Central memory CD8-positive, alpha-beta T cell (primary cell): ENCODE results near the gene ZEB1.

ENCODE experiments used
- ATAC-seq: fragments of 150-1000 bp; cut with Tn5 transposase; replicated peaks from 2 replicates; pipeline ENCODE4 v1.10.0; 2022; ENCODE audit warnings: mild to moderate bottlenecking, moderate FRiP score, moderate number of reproducible peaks; ENCODE audit not compliant: poor library complexity, severe bottlenecking; ENCODE audit errors: extremely low read depth
- DNase-seq, 2 donors: peaks; one replicate each; pipeline ENCODE4 v3.0.0; 2021; ENCODE audit warnings: low spot score in 2 of 2
- H3K27ac Mint-ChIP-seq: one replicate; pipeline ENCODE4 v1.8.0; 2022; ENCODE audit warnings: low read depth, mild to moderate bottlenecking, moderate library complexity, mixed read lengths
- H3K27me3 Mint-ChIP-seq: one replicate; pipeline ENCODE4 v1.8.0; 2022; ENCODE audit warnings: mixed read lengths
- H3K36me3 Mint-ChIP-seq: one replicate; pipeline ENCODE4 v1.8.0; 2022; ENCODE audit warnings: mild to moderate bottlenecking, moderate library complexity, mixed read lengths; ENCODE audit not compliant: insufficient read depth
- H3K4me1 Mint-ChIP-seq: one replicate; pipeline ENCODE4 v1.8.0; 2022; ENCODE audit warnings: mixed read lengths
- H3K4me3 Mint-ChIP-seq: one replicate; pipeline ENCODE4 v1.8.0; 2022; ENCODE audit warnings: mild to moderate bottlenecking, moderate library complexity, mixed read lengths
- H3K9me3 Mint-ChIP-seq: one replicate; pipeline ENCODE4 v1.8.0; 2022; ENCODE audit warnings: mixed read lengths

ZEB1 gene

DNA sequence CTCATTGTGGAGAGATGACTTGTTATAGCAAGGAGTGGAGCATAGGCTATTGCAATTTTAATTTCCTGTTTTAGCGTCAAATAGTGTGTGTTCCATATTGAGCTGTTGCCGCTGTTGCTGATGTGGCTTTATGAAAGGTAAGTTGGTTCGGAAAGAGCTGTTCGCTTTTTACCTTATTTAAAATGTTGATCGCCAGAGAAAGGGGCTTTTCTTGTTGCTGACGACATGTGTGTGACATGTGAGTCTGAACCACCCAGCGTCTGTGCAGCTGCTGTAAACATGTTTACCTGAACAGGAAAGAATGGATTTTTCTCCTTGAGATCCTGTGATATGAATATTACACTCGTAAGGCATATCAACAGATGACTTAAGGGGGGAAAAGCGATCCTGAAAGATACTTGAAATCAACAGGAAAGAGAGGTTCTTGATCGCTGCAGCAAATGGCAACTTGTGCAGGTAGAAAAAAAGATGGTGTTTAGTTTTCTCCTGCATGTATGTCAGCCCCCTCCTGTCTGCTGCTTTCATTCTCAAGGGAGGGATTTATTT lies 2.5 kb downstream of the ZEB1 start:
- H3K27me3 Mint-ChIP-seq: no peaks in the 10 kb centered on the region

DNA sequence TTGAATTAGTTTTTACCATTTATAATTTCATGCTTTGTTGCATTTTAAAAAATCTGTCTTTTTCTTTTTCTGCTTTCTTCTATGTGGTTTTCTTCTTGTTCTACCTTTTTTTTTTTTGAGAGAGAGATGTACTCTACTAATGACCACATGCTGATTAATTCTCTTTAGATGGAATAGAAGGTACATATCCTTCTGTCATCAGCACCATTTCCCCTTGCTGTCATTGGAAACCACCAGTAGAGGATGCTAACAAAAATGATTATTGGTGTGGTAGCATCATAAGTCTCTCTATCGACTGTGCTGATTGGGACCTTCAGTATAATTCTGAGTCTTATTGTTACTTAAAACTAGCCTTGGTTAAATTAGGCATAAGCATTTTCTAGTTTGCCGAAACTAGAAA lies 3.6 kb downstream of the ZEB1 start:
- peak overlapping the region; percentile 37 for H3K4me3 Mint-ChIP-seq
- H3K27ac Mint-ChIP-seq: no peak overlapping the region
- no peaks in the 10 kb centered on the region for H3K27me3 Mint-ChIP-seq
- DNase-seq: no peak
- peaks cover 36% of the 10 kb centered on the region for H3K4me1 Mint-ChIP-seq
- H3K9me3 Mint-ChIP-seq: no peaks in the 10 kb centered on the region
- ATAC-seq: no peak
- H3K36me3 Mint-ChIP-seq: peaks cover 28% of the 10 kb centered on the region

More for the DNA sequence above, 2.5 kb downstream of the ZEB1 start:
- ATAC-seq (peak; percentile 2), DNase-seq (peak in 1 of 2 donors; percentile 10)
- Mint-ChIP-seq H3K4me3 (peak overlapping the region; percentile 89), H3K4me1 (peaks cover 33% of the 10 kb centered on the region), H3K9me3 (no peaks in the 10 kb centered on the region), H3K27ac (peak overlapping the region; percentile 88), H3K36me3 (peaks cover 31% of the 10 kb centered on the region)

DNA sequence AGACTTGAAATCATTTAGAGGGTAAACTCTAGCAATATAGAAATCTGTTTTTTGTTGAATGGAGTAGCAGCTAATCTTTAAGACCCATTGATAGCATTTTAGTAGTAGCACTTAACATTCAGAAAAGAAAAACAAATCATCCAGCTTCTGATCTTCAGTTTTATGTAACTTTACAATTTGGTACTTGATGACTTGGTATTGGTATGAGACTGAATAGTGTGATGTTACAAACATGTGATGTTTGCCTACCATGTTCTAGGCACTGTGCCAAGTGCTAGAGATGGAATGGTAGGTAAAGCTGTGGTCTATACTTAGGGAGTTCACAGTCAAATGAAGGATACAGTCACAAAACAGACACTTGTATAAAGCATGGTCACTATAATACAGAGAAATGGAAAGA lies 21.3 kb downstream of the ZEB1 start:
- DNase-seq (no peak), ATAC-seq (no peak)
- H3K9me3 Mint-ChIP-seq: no peaks in the 10 kb centered on the region
- H3K36me3 Mint-ChIP-seq: peaks cover 2% of the 10 kb centered on the region
- no peak overlapping the region for H3K4me3 Mint-ChIP-seq
- peaks cover 18% of the 10 kb centered on the region for H3K4me1 Mint-ChIP-seq
- no peaks in the 10 kb centered on the region for H3K27me3 Mint-ChIP-seq
- no peak overlapping the region for H3K27ac Mint-ChIP-seq

DNA sequence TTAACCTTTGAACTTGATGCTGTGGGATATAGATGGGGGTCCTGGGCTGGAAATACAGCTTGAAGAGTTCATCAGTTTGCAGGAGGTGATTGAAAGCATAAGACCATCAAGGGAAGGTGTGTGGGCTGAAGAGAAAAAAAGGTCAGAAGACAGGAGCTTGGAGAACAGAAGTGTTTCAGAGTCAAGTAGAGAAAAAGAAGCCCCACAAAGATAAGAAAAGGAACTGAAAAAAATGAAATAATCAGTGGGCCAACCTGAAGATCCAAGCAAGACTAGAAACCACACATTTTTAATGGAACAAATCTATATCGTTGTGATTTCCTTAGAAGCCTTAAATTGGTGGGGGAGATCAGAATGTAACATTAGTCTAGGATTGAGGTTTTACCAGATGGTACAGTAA lies 22.5 kb downstream of the ZEB1 start:
- ATAC-seq (no peak), DNase-seq (no peak)
- H3K27ac Mint-ChIP-seq: no peak overlapping the region
- H3K9me3 Mint-ChIP-seq: no peaks in the 10 kb centered on the region
- peaks cover 12% of the 10 kb centered on the region for H3K4me1 Mint-ChIP-seq
- H3K27me3 Mint-ChIP-seq: no peaks in the 10 kb centered on the region
- H3K4me3 Mint-ChIP-seq: no peak overlapping the region
- peaks cover 2% of the 10 kb centered on the region for H3K36me3 Mint-ChIP-seq

DNA sequence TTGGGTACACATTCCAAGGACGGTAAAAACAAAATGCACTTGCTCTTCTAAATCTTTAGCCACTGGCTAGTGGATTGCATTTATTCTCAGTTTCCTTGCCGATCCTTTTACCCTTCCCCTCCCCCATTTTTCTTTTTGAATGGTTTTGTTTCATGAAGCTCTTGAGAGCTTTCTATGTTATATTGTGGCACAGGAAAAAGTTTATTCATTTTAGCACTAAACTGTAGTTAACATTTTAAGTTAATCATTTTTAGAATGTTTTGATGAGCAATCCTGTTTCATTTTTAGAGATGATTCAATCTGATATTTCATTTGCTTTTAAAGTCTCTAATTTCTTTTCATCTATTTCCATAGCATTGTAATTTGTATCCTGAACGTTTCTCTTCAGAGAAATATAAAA lies 24.0 kb downstream of the ZEB1 start:
- no peaks in the 10 kb centered on the region for H3K27me3 Mint-ChIP-seq
- ATAC-seq: no peak
- no peak overlapping the region for H3K27ac Mint-ChIP-seq
- peaks cover 24% of the 10 kb centered on the region for H3K4me1 Mint-ChIP-seq
- no peak overlapping the region for H3K4me3 Mint-ChIP-seq
- H3K36me3 Mint-ChIP-seq: peaks cover 2% of the 10 kb centered on the region
- no peaks in the 10 kb centered on the region for H3K9me3 Mint-ChIP-seq
- DNase-seq: no peak

DNA sequence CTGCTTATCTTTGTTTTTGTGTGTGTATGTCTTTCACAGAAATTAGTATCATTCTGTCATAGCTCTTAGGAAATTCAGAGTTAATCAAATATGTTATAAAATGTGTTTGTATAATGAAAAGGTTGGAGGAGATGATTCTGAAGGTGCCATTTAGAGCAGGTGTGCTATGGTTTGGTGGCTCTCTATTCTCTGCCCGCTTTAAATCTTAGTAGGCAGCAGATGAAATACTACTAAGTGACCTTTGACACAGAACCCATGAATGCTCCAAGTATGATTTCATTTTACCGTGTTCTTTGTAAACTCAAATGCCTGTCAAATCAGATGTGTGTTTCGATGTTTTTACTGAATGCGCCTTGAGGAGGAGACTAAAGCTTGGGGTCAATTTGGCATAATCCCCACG lies 24.5 kb downstream of the ZEB1 start:
- Mint-ChIP-seq H3K4me3 (no peak overlapping the region), H3K27ac (no peak overlapping the region), H3K4me1 (peaks cover 28% of the 10 kb centered on the region), H3K27me3 (no peaks in the 10 kb centered on the region), H3K36me3 (no peaks in the 10 kb centered on the region), H3K9me3 (no peaks in the 10 kb centered on the region)
- ATAC-seq (no peak), DNase-seq (no peak)

DNA sequence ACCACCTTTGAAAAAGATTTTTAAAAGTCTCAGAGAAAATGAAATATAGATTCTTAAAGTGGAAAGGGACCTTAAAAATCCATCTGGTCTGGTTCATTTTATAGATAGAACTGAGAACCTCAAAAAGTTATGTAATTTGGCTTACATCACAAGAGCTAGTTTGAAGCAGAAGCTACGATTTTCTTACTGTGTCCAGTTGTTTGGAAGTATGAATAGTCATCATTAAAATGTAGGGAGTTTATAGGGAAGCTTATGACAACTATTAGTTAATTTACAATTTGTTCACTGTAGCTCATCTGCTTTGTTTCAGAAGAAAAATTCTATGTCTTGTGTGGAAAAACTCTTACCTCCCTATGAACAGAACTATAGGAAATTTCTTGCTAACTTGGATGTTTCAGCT lies 26.9 kb downstream of the ZEB1 start:
- Mint-ChIP-seq H3K4me3 (no peak overlapping the region), H3K4me1 (peaks cover 39% of the 10 kb centered on the region), H3K27ac (no peak overlapping the region), H3K9me3 (no peaks in the 10 kb centered on the region), H3K36me3 (no peaks in the 10 kb centered on the region), H3K27me3 (no peaks in the 10 kb centered on the region)
- no peak for DNase-seq
- ATAC-seq: no peak

DNA sequence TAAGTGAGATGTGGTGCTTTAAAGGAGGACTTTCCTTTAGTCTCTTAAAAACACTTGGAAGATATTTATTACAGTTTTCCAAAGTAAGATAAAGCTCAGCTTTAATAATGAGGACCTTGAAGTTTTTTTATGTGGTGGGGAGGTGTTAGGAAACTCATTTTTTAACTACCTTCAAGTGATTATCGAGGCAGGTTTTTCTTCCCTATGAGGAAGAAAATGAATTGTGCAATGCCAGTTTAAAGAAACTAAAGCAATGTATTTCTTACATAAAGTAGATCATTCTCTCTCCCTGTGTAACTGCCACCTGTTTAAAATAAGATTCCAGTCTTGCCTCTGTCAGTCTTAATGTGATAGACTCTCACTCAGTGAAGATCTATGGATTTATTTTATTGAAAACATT lies 27.9 kb downstream of the ZEB1 start:
- no peak overlapping the region for H3K27ac Mint-ChIP-seq
- no peaks in the 10 kb centered on the region for H3K36me3 Mint-ChIP-seq
- H3K4me3 Mint-ChIP-seq: no peak overlapping the region
- no peak for ATAC-seq
- H3K27me3 Mint-ChIP-seq: no peaks in the 10 kb centered on the region
- DNase-seq: no peak
- peaks cover 39% of the 10 kb centered on the region for H3K4me1 Mint-ChIP-seq
- no peaks in the 10 kb centered on the region for H3K9me3 Mint-ChIP-seq

DNA sequence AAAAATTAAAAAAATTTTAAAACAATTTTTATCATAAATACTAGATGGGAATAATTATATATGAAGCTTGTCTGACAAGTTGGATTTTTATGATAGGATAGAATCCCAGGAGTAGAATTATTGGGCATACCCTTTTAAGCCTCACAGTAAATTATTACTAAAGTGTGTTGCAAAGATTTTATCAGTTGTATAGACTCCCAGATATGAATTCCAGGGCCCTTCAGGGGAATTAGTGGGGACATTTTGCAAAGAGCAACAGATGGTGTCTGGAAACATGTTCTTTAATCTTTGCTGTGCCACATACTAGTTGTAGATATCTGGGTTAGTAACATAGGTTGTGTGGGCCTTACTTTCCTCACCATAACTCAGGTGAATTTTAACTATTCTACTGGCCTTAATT lies 28.7 kb downstream of the ZEB1 start:
- no peaks in the 10 kb centered on the region for H3K9me3 Mint-ChIP-seq
- DNase-seq: no peak
- no peaks in the 10 kb centered on the region for H3K27me3 Mint-ChIP-seq
- no peak for ATAC-seq
- peaks cover 46% of the 10 kb centered on the region for H3K4me1 Mint-ChIP-seq
- H3K27ac Mint-ChIP-seq: no peak overlapping the region
- H3K4me3 Mint-ChIP-seq: peak overlapping the region; percentile 58
- H3K36me3 Mint-ChIP-seq: peaks cover 2% of the 10 kb centered on the region

DNA sequence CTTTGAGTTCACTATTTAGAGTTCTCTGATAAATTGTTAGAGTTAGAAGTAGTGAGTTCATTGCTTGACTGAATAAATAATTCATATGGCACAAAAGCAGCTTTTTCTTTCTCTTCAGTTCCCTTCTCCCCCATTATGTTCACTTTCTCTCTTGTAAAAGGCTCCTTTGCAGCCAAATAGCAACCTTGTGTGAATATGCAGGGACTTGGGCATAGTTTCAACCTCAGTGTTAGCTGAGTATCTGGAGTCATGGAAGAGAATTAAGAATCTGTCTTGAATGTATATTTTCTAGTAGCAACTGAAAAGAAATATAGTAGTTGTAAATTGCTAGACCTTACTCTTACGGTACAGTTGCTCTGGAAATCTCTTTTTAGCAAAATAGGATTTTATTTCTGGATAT lies 31.9 kb downstream of the ZEB1 start:
- Mint-ChIP-seq H3K9me3 (no peaks in the 10 kb centered on the region), H3K27me3 (no peaks in the 10 kb centered on the region), H3K4me1 (peaks cover 47% of the 10 kb centered on the region), H3K27ac (no peak overlapping the region), H3K36me3 (peaks cover 4% of the 10 kb centered on the region), H3K4me3 (no peak overlapping the region)
- DNase-seq (no peak), ATAC-seq (no peak)

DNA sequence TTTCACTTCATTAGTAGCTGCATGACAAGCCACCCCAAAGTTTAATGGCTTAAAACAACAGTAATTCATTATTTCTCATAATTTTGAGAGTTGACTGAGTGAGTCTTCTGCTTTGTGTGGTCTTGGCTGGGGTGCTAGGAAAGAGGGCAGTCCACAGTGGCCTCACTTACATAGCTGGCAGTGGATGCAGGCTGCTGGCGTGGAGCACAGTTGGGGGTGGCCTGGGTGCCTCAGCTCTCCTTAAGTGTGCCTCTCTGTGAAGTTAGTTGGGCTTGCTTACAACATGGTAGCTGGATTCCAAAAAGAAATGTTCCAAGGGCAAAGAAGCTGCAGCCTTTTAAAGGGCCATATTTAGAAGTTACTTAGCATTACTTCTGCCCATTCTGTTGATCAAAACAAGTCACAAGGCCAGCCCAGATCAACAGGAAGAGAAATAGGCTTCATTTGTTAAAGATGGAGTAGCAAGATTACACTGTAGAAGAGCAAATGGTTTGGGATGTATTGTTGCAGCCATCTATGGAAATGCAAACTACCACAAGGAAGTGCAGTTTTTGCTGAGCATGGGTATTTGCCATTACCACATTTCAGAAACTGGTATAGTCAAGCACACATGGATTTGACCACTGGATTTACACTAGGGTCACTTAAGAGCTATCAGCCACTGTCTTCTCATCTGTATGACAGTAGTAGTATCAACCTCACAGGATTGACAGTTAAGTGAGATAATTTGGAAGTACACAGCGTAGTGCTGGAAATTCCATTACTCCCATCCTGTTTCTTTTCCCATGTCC lies 33.6 kb downstream of the ZEB1 start:
- H3K9me3 Mint-ChIP-seq: no peaks in the 10 kb centered on the region

DNA sequence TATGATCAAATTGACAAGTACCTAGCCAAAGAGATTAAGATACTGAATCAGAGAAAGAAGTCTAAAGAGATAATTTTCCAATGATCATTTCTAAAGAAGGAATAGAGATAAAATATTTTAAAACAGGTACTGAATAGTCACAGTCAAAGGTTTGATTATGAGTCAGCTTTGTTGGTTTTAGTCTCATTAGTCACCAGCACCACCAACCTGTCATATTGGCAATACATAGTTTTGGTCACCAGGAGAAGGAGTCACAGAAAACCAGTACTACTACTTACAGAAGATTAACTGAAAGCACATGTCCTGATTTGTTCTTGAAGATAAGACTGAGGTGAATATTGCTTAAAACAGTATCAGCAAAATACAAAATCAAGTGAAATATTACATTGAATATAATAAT lies 34.6 kb downstream of the ZEB1 start:
- no peak overlapping the region for H3K4me3 Mint-ChIP-seq
- peaks cover 34% of the 10 kb centered on the region for H3K4me1 Mint-ChIP-seq
- peak; percentile 70 for ATAC-seq
- H3K9me3 Mint-ChIP-seq: no peaks in the 10 kb centered on the region
- no peaks in the 10 kb centered on the region for H3K27me3 Mint-ChIP-seq
- DNase-seq: no peak
- peaks cover 4% of the 10 kb centered on the region for H3K36me3 Mint-ChIP-seq
- H3K27ac Mint-ChIP-seq: peak overlapping the region; percentile 47

More for the DNA sequence above, 33.6 kb downstream of the ZEB1 start:
- Mint-ChIP-seq H3K27me3 (no peaks in the 10 kb centered on the region), H3K4me1 (peaks cover 43% of the 10 kb centered on the region), H3K4me3 (no peak overlapping the region), H3K27ac (no peak overlapping the region), H3K36me3 (peaks cover 4% of the 10 kb centered on the region)
- no peak for ATAC-seq
- no peak for DNase-seq

DNA sequence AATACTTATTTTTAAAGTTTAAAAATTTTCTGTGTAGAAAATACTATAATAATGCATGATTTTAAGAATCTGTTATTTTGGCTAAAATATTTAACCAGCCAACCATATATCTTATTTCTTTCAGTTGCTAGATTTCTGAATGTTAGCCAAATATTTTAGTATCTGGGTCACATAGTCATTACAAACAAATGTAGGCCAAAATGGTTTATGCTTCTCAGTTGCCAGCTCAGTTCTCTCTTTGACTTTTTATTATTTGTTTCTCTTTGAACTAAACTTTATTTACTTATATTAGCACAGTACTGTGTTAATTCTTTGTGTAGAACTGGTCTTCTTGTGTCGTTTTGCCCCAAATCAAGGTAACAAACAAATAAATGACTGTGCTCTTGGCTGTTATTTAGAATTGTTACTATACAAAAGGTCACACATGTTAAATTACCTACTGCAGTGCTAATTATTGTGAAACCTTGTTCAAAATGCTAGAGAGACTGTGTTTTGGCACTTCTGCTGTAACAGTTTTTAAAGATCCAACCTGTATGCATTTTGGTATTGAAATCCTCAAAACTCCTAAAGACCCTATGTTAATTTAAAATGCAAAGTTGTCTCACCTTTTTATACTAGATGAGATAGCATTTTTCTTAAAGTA lies 39.8 kb downstream of the ZEB1 start:
- Mint-ChIP-seq H3K4me3 (no peak overlapping the region), H3K27ac (no peak overlapping the region), H3K27me3 (no peaks in the 10 kb centered on the region), H3K4me1 (peaks cover 21% of the 10 kb centered on the region), H3K36me3 (peaks cover 8% of the 10 kb centered on the region), H3K9me3 (no peaks in the 10 kb centered on the region)
- DNase-seq: no peak
- no peak for ATAC-seq
